K562 (cell line): Measurements from ENCODE around the gene ING2. TPM values are rescaled to one million over a fixed set of nuclear protein-coding genes. Genes with fewer than 3 reads are reported as not detected.

Experiments
- ATAC-seq: fragments of 200-7000 bp; cut with Tn5 transposase; 3 replicates; pipeline ENCODE4 v1.9.1; 2020; ENCODE audit warnings: moderate library complexity
- BruUV-seq: library from RNA; stranded (reverse); fragments of 400-500 nt; replicated peaks from 2 replicates; lab custom pipeline; 2021; lab: Mats Ljungman, UMichigan
- CTCF ChIA-PET: fragments of 300-600 bp; formaldehyde crosslinking; extraction: SDS; loops from one replicate; lab custom pipeline; 2021; ENCODE audit warnings: low intra/inter-chr PET ratio; lab: Yijun Ruan, JAX
- POLR2A ChIA-PET: fragments of 300-600, 350-650 bp; sonication (Branson Sonifier 250); formaldehyde crosslinking; extraction: SDS; loops from one replicate; lab custom pipeline; 2021; ENCODE audit warnings: antibody characterized with exemption, inconsistent platforms; lab: Yijun Ruan, JAX
- DNase-seq, 4 experiments: peaks; one replicate each; pipeline versions ENCODE4 v3.0.0 to v3.0.0-alpha.2; 2011 to 2018; ENCODE audit warnings: low spot score in 3 of 4, mixed read lengths in 3 of 4; ENCODE audit errors: extremely low read depth in 1 of 4
- FAIRE-seq: peaks from 2 replicates; lab custom pipeline; 2011; peaks lifted over from hg19 to GRCh38; lab: Jason Lieb, UNC
- H2AFZ ChIP-seq: 2 replicates; pipeline ENCODE4 v1.6.0; 2011; ENCODE audit warnings: low read depth, low read length, control low read depth, inconsistent platforms
- H3K27ac ChIP-seq: fragments of 200-600 bp; 3 replicates; pipeline ENCODE4 v1.8.0; 2011; ENCODE audit warnings: low read depth, mild to moderate bottlenecking, control low read depth, inconsistent platforms, low read length, moderate library complexity, mixed read lengths; ENCODE audit errors: extremely low read depth
- H3K27me3 ChIP-seq, 2 experiments: fragments of 300-600 bp in 1 of 2; 2 replicates in 1 of 2; 3 replicates in 1 of 2; pipeline versions ENCODE4 v1.6.0 to v1.8.0; 2011; ENCODE audit warnings: inconsistent platforms in 2 of 2, low read length in 2 of 2, mild to moderate bottlenecking in 1 of 2, mixed read lengths in 1 of 2, moderate library complexity in 1 of 2; ENCODE audit not compliant: control insufficient read depth in 2 of 2, insufficient read depth in 2 of 2
- H3K36me3 ChIP-seq: fragments of 300-600 bp; 3 replicates; pipeline ENCODE4 v1.8.0; 2011; ENCODE audit warnings: mild to moderate bottlenecking, low read length, inconsistent platforms; ENCODE audit not compliant: control insufficient read depth, insufficient read depth
- H3K4me1 ChIP-seq, 2 experiments: fragments of 200-600 bp in 1 of 2; replicated peaks in 1 of 2; 2 replicates in 1 of 2; 3 replicates in 1 of 2; pipeline versions ENCODE4 v1.5.1 to v1.8.0; 2011; ENCODE audit warnings: inconsistent platforms in 2 of 2, low read length in 2 of 2, mild to moderate bottlenecking in 1 of 2, mixed read lengths in 1 of 2, moderate library complexity in 1 of 2; ENCODE audit not compliant: control insufficient read depth in 2 of 2, insufficient read depth in 2 of 2
- H3K4me2 ChIP-seq: 2 replicates; pipeline ENCODE4 v1.6.1; 2011; ENCODE audit warnings: low read length, control low read depth, inconsistent platforms, mixed read lengths; ENCODE audit not compliant: insufficient read depth
- H3K4me3 ChIP-seq: fragments of 200-600 bp; sonication (generic), shearing (Covaris generic); 2 replicates; pipeline ENCODE4 v1.5.1; 2016; ENCODE audit warnings: control low read depth, inconsistent platforms
- H3K79me2 ChIP-seq: fragments of 200-600 bp; 3 replicates; pipeline ENCODE4 v1.8.0; 2011; ENCODE audit warnings: low read length, inconsistent platforms; ENCODE audit not compliant: control insufficient read depth, insufficient read depth
- H3K9ac ChIP-seq, 2 experiments: 2 replicates each; pipeline versions ENCODE4 v1.6.0 to v1.6.1; 2011; ENCODE audit warnings: low read depth in 2 of 2, low read length in 2 of 2, control low read depth in 1 of 2, inconsistent platforms in 1 of 2, mild to moderate bottlenecking in 1 of 2, mixed read lengths in 1 of 2; ENCODE audit not compliant: insufficient read depth in 1 of 2
- H3K9me1 ChIP-seq: one replicate; pipeline ENCODE4 v1.6.0; 2011; ENCODE audit warnings: inconsistent platforms, mild to moderate bottlenecking, low read length, moderate library complexity; ENCODE audit not compliant: control insufficient read depth, insufficient read depth
- H3K9me3 ChIP-seq: replicated peaks from 2 replicates; pipeline ENCODE4 v1.5.1; 2011; ENCODE audit warnings: low read depth, low read length, inconsistent platforms; ENCODE audit not compliant: control insufficient read depth, insufficient read depth
- H4K20me1 ChIP-seq: replicated peaks from 2 replicates; pipeline ENCODE4 v1.6.1; 2011; ENCODE audit warnings: low read length, inconsistent platforms, mixed read lengths; ENCODE audit not compliant: control insufficient read depth, insufficient read depth
- COPS2 ChIP-seq: fragments of 450-650 bp; conservative IDR thresholded peaks from 2 replicates; pipeline ENCODE4 v1.6.1; 2016; ENCODE audit warnings: mild to moderate bottlenecking, moderate library complexity
- MCM5 ChIP-seq: fragments of 450-650 bp; IDR thresholded peaks from 2 replicates; pipeline ENCODE4 v1.6.1; 2016; ENCODE audit warnings: low read depth
- RFX5 ChIP-seq: IDR thresholded peaks from 2 replicates; pipeline ENCODE4 v1.6.1; 2011; ENCODE audit warnings: low read depth, mild to moderate bottlenecking, improper control_type of control experiment, low read length
- SREBF2 ChIP-seq: sonication (generic); formaldehyde crosslinking; IDR thresholded peaks from 2 replicates; pipeline ENCODE4 v1.4.0; 2020; ENCODE audit warnings: mild to moderate bottlenecking, missing genetic modification reagents
- WGBS: fragments of 100-300 bp; shearing (Covaris generic); methylation state at CpG from one replicate; pipeline ENCODE4 v1.1.6; 2016; ENCODE audit warnings: low coverage, mixed read lengths; ENCODE audit not compliant: insufficient coverage; ENCODE audit errors: missing lambda C conversion rate; 5-methylcytosine and 5-hydroxymethylcytosine counted together
- in situ Hi-C: fragments of 300-500 bp; cut with MboI; formaldehyde crosslinking; loops from 4 replicates; pipeline ENCODE4 v1.15.0; 2018; ENCODE audit warnings: inconsistent platforms, mixed read lengths
- intact Hi-C: fragments of 100-400 bp; cut with micrococcal nuclease; formaldehyde crosslinking; loops from 2 replicates; pipeline ENCODE4 v1.14.2; 2022
- polyA plus RNA-seq, 8 experiments: library from polyadenylated mRNA; depleted of rRNA in 4 of 8; stranded (reverse) in 5 of 8; unstranded in 3 of 8; fragments of >200 nt; fragmentation: Nextera tagmentation in 2 of 8; fragmentation: Illumina TruSeq in 1 of 8; extraction: Ambion mirVana in 2 of 8; extraction: Trizol in 1 of 8; gene quantifications; 2 replicates each; pipeline versions ENCODE4 v1.2.1 to v1.2.3, GENCODE V29; 2011 to 2014; ENCODE audit warnings: inconsistent platforms in 1 of 8, missing spikeins in 1 of 8
- total RNA-seq, 7 experiments: library from RNA; depleted of rRNA in 6 of 7; stranded (reverse); fragments of >200 nt in 6 of 7; fragmentation: Illumina TruSeq in 2 of 7; extraction: Trizol in 2 of 7; gene quantifications; 2 replicates each; pipeline versions ENCODE4 v1.2.1 to v1.2.3, GENCODE V29; 2011 to 2021; ENCODE audit warnings: low replicate concordance in 1 of 7
- TF ChIP-seq, protein P1 (sequence below): IDR thresholded peaks from 2 replicates; pipeline ENCODE4 v1.6.1; 2016; ENCODE audit warnings: missing genetic modification characterization, missing compliant biosample characterization

Gene ING2
- total and polyA plus RNA-seq, 9 of the 15 experiments (the other 6 are each of a cell fraction or from before 2014, with no cell fraction given): 2.9 to 21.4 (median 12.4) TPM

GRCh38 chr4:183527326-183527725 lies 22.5 kb downstream of the ING2 start:
- ChIA-PET POLR2A (no interaction called here), CTCF (no interaction called here)
- in situ Hi-C loops (no loop called here), intact Hi-C loops (no loop called here)
- Histone ChIP-seq H2AFZ (no peak overlapping the region), H3K27ac (no peak overlapping the region), H3K9me3 (no peaks in the 10 kb centered on the region), H3K79me2 (no peaks in the 10 kb centered on the region), H3K9ac (no peak overlapping the region), H3K36me3 (no peaks in the 10 kb centered on the region), H3K4me1 (no peaks in the 10 kb centered on the region), H3K4me2 (no peak overlapping the region), H3K9me1 (no peaks in the 10 kb centered on the region), H3K27me3 (peaks cover 23 to 34% of the 10 kb centered on the region in 2 experiments), H4K20me1 (no peaks in the 10 kb centered on the region), H3K4me3 (no peak overlapping the region)
- 0% methylated on average over 2 of the region's 2 CpGs for WGBS
- no peak for TF ChIP-seq RFX5
- TF ChIP-seq, protein P1, sequence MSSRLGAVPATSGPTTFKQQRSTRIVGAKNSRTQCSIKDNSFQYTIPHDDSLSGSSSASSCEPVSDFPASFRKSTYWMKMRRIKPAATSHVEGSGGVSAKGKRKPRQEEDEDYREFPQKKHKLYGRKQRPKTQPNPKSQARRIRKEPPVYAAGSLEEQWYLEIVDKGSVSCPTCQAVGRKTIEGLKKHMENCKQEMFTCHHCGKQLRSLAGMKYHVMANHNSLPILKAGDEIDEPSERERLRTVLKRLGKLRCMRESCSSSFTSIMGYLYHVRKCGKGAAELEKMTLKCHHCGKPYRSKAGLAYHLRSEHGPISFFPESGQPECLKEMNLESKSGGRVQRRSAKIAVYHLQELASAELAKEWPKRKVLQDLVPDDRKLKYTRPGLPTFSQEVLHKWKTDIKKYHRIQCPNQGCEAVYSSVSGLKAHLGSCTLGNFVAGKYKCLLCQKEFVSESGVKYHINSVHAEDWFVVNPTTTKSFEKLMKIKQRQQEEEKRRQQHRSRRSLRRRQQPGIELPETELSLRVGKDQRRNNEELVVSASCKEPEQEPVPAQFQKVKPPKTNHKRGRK (tag): peak; percentile 85
- no peak for TF ChIP-seq SREBF2 (CRISPR knock-in tag)
- no peak for TF ChIP-seq COPS2
- no peak for TF ChIP-seq MCM5
- no TSS peak for BruUV-seq
- FAIRE-seq (no peak), ATAC-seq (no peak), DNase-seq (no peak)
